ENCODE results near the gene TOP1.
"Not testable (repeated sequence)": the region's sequence is repeated elsewhere in the genome, so short reads cannot be mapped to it uniquely, and the experiment has no call there.

The TOP1 gene

GRCh38 chr20:41003143-41003935 is 25.3 kb upstream of the TOP1 start:
- Histone ChIP-seq H3K9ac (ENCODE audit: low read depth in 1 of 2, low read length in 2 of 2) (peak overlapping the region; percentile 60 to 66), H3K36me3 (ENCODE audit: control insufficient read depth in 1 of 2, insufficient read depth in 2 of 2, low read length in 2 of 2) (no peaks in the 10 kb centered on the region), H3K9me3 (ENCODE audit: control insufficient read depth in 1 of 2, low read length in 2 of 2) (peaks cover 3 to 6% of the 10 kb centered on the region in 2 donors), H3K27me3 (ENCODE audit: control insufficient read depth in 1 of 2, insufficient read depth in 2 of 2, low read length in 2 of 2) (no peaks in the 10 kb centered on the region), H3K27ac (ENCODE audit: low read depth, low read length) (peak overlapping the region; percentile 93), H3K4me3 (ENCODE audit: low read depth in 1 of 2, low read length in 2 of 2) (peak overlapping the region; percentile 50 to 64), H3K4me1 (ENCODE audit: control insufficient read depth in 1 of 2, insufficient read depth in 2 of 2, low read length in 2 of 2) (peaks cover 43 to 45% of the 10 kb centered on the region in 2 donors)

- not testable (repeated sequence) for H3K36me3 ChIP-seq (ENCODE audit: control insufficient read depth in 1 of 2, insufficient read depth in 2 of 2, low read length in 2 of 2); H3K9me3 ChIP-seq (ENCODE audit: control insufficient read depth in 1 of 2, low read length in 2 of 2); H3K27me3 ChIP-seq (ENCODE audit: control insufficient read depth in 1 of 2, insufficient read depth in 2 of 2, low read length in 2 of 2)
- H3K27ac ChIP-seq (ENCODE audit: low read depth, low read length), result peak overlapping the region; percentile 93
- H3K4me1 ChIP-seq (ENCODE audit: control insufficient read depth in 1 of 2, insufficient read depth in 2 of 2, low read length in 2 of 2), result peaks cover 45 to 46% of the 10 kb centered on the region in 2 donors
- peak overlapping the region; percentile 50 to 64 for H3K4me3 ChIP-seq (ENCODE audit: low read depth in 1 of 2, low read length in 2 of 2)
- H3K9ac ChIP-seq (ENCODE audit: low read depth in 1 of 2, low read length in 2 of 2), result peak overlapping the region; percentile 60 to 66
Measured at GRCh38 chr20:41003936-41004294, 24.7 kb upstream of the TOP1 start.

GRCh38 chr20:41004531-41005360 is 23.9 kb upstream of the TOP1 start:
- Histone ChIP-seq H3K9me3 (ENCODE audit: control insufficient read depth in 1 of 2, low read length in 2 of 2) (peaks cover 3 to 6% of the 10 kb centered on the region in 2 donors), H3K27me3 (ENCODE audit: control insufficient read depth in 1 of 2, insufficient read depth in 2 of 2, low read length in 2 of 2) (no peaks in the 10 kb centered on the region), H3K27ac (ENCODE audit: low read depth, low read length) (peak overlapping the region; percentile 47), H3K9ac (ENCODE audit: low read depth in 1 of 2, low read length in 2 of 2) (peak overlapping the region in 1 of 2 donors; percentile 66), H3K4me1 (ENCODE audit: control insufficient read depth in 1 of 2, insufficient read depth in 2 of 2, low read length in 2 of 2) (peaks cover 45 to 46% of the 10 kb centered on the region in 2 donors), H3K36me3 (ENCODE audit: control insufficient read depth in 1 of 2, insufficient read depth in 2 of 2, low read length in 2 of 2) (no peaks in the 10 kb centered on the region), H3K4me3 (ENCODE audit: low read depth in 1 of 2, low read length in 2 of 2) (no peak overlapping the region)

GRCh38 chr20:41005361-41005729 is 23.3 kb upstream of the TOP1 start:
- H3K27ac ChIP-seq (ENCODE audit: low read depth, low read length), result peak overlapping the region; percentile 47
- peaks cover 45 to 46% of the 10 kb centered on the region in 2 donors for H3K4me1 ChIP-seq (ENCODE audit: control insufficient read depth in 1 of 2, insufficient read depth in 2 of 2, low read length in 2 of 2)
- no peaks in the 10 kb centered on the region for H3K36me3 ChIP-seq (ENCODE audit: control insufficient read depth in 1 of 2, insufficient read depth in 2 of 2, low read length in 2 of 2)
- peak overlapping the region in 1 of 2 donors; percentile 6 for H3K9ac ChIP-seq (ENCODE audit: low read depth in 1 of 2, low read length in 2 of 2)
- peak overlapping the region; percentile 18 to 20 for H3K4me3 ChIP-seq (ENCODE audit: low read depth in 1 of 2, low read length in 2 of 2)
- H3K9me3 ChIP-seq (ENCODE audit: control insufficient read depth in 1 of 2, low read length in 2 of 2), result peaks cover 3 to 6% of the 10 kb centered on the region in 2 donors
- no peaks in the 10 kb centered on the region for H3K27me3 ChIP-seq (ENCODE audit: control insufficient read depth in 1 of 2, insufficient read depth in 2 of 2, low read length in 2 of 2)

- Histone ChIP-seq H3K4me1 (ENCODE audit: control insufficient read depth in 1 of 2, insufficient read depth in 2 of 2, low read length in 2 of 2) (peaks cover 45 to 48% of the 10 kb centered on the region in 2 donors), H3K27ac (ENCODE audit: low read depth, low read length) (peak overlapping the region; percentile 36), H3K27me3 (ENCODE audit: control insufficient read depth in 1 of 2, insufficient read depth in 2 of 2, low read length in 2 of 2) (no peaks in the 10 kb centered on the region), H3K36me3 (ENCODE audit: control insufficient read depth in 1 of 2, insufficient read depth in 2 of 2, low read length in 2 of 2) (no peaks in the 10 kb centered on the region), H3K9ac (ENCODE audit: low read depth in 1 of 2, low read length in 2 of 2) (no peak overlapping the region), H3K9me3 (ENCODE audit: control insufficient read depth in 1 of 2, low read length in 2 of 2) (peaks cover 3 to 6% of the 10 kb centered on the region in 2 donors), H3K4me3 (ENCODE audit: low read depth in 1 of 2, low read length in 2 of 2) (peak overlapping the region in 1 of 2 donors; percentile 18)
Measured at GRCh38 chr20:41006126-41006935, 22.3 kb upstream of the TOP1 start.

DNA sequence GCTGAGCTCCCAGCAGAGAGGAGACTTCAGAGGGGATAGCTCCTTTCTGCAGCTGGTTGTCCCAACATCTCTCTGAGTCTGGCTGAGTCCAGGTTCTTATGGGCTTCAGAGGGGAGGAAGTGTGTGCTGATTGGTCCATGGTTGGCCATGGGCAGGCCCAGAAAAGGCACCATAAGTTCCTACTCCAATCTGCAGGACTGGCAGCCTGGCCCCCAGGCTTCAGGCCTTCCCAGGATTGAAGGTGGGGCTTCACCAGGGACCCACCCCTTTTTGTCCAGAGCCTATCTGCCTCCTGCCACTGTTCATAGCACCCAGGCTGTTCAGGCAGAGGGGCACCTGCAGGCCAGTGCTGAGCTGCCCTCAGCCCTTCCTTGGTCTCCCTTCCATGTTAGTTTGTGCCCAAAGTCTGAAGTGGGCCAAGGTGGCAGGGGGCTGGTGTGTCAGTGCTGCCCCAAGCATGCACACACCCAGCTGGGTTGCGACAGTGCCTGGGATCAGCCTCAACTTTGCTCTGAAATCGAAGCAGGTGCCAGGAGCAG is 21.6 kb upstream of the TOP1 start:
- Histone ChIP-seq H3K4me1 (ENCODE audit: control insufficient read depth in 1 of 2, insufficient read depth in 2 of 2, low read length in 2 of 2) (peaks cover 45 to 50% of the 10 kb centered on the region in 2 donors), H3K9ac (ENCODE audit: low read depth in 1 of 2, low read length in 2 of 2) (no peak overlapping the region)

DNA sequence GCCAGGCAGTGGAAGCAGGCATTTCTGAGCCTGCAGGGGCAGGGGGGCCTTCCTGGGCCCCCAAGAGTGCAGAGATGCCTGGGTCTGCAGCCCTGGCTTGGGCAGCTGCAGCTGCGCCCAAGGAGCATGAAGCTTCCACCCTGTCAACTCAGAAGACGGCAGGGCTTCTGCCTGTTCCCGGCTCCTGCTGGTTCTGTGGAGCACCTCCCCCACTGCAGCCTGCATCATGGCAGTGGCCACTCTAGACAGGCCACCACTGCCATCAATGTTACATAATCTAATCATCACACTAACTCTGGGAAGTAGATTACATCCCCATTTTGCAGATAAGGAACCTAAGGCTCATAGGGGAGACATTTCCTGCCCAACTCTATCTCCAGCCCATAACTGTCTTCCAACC is 21.1 kb upstream of the TOP1 start:
- peaks cover 3 to 6% of the 10 kb centered on the region in 2 donors for H3K9me3 ChIP-seq (ENCODE audit: control insufficient read depth in 1 of 2, low read length in 2 of 2)
- no peaks in the 10 kb centered on the region for H3K27me3 ChIP-seq (ENCODE audit: control insufficient read depth in 1 of 2, insufficient read depth in 2 of 2, low read length in 2 of 2)
- H3K27ac ChIP-seq (ENCODE audit: low read depth, low read length), result no peak overlapping the region
- H3K36me3 ChIP-seq (ENCODE audit: control insufficient read depth in 1 of 2, insufficient read depth in 2 of 2, low read length in 2 of 2), result no peaks in the 10 kb centered on the region
- no peak overlapping the region for H3K4me3 ChIP-seq (ENCODE audit: low read depth in 1 of 2, low read length in 2 of 2)
- no peak overlapping the region for H3K9ac ChIP-seq (ENCODE audit: low read depth in 1 of 2, low read length in 2 of 2)
- H3K4me1 ChIP-seq (ENCODE audit: control insufficient read depth in 1 of 2, insufficient read depth in 2 of 2, low read length in 2 of 2), result peaks cover 45 to 52% of the 10 kb centered on the region in 2 donors

More for the DNA sequence above, 21.6 kb upstream of the TOP1 start:
- Histone ChIP-seq H3K27me3 (ENCODE audit: control insufficient read depth in 1 of 2, insufficient read depth in 2 of 2, low read length in 2 of 2) (no peaks in the 10 kb centered on the region), H3K9me3 (ENCODE audit: control insufficient read depth in 1 of 2, low read length in 2 of 2) (peaks cover 3 to 6% of the 10 kb centered on the region in 2 donors), H3K36me3 (ENCODE audit: control insufficient read depth in 1 of 2, insufficient read depth in 2 of 2, low read length in 2 of 2) (no peaks in the 10 kb centered on the region), H3K4me3 (ENCODE audit: low read depth in 1 of 2, low read length in 2 of 2) (no peak overlapping the region), H3K27ac (ENCODE audit: low read depth, low read length) (no peak overlapping the region)

DNA sequence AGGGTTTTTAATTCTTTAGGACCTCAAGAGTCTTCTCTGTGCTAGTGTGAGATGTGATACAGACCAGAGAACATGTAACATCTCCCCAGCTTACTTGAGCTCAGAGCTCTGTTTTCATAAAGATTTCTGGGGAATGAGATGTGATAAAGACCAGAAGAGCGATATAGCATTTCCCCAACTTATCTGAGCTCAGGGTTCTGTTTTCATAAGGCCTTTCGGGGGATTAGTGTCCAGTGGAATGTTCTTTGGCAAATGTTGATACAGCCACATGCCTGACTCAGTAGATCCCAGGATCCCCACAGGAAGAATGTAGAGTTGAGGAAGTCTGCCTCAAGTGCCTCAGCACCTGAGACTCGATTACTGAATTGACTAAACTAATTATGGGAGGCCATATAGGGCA is 18.7 kb upstream of the TOP1 start:
- Histone ChIP-seq H3K9ac (ENCODE audit: low read depth in 1 of 2, low read length in 2 of 2) (no peak overlapping the region), H3K9me3 (ENCODE audit: control insufficient read depth in 1 of 2, low read length in 2 of 2) (peaks cover 3 to 6% of the 10 kb centered on the region in 2 donors), H3K4me3 (ENCODE audit: low read depth in 1 of 2, low read length in 2 of 2) (no peak overlapping the region), H3K36me3 (ENCODE audit: control insufficient read depth in 1 of 2, insufficient read depth in 2 of 2, low read length in 2 of 2) (no peaks in the 10 kb centered on the region), H3K27me3 (ENCODE audit: control insufficient read depth in 1 of 2, insufficient read depth in 2 of 2, low read length in 2 of 2) (no peaks in the 10 kb centered on the region), H3K4me1 (ENCODE audit: control insufficient read depth in 1 of 2, insufficient read depth in 2 of 2, low read length in 2 of 2) (peaks cover 27 to 33% of the 10 kb centered on the region in 2 donors), H3K27ac (ENCODE audit: low read depth, low read length) (no peak overlapping the region)

DNA sequence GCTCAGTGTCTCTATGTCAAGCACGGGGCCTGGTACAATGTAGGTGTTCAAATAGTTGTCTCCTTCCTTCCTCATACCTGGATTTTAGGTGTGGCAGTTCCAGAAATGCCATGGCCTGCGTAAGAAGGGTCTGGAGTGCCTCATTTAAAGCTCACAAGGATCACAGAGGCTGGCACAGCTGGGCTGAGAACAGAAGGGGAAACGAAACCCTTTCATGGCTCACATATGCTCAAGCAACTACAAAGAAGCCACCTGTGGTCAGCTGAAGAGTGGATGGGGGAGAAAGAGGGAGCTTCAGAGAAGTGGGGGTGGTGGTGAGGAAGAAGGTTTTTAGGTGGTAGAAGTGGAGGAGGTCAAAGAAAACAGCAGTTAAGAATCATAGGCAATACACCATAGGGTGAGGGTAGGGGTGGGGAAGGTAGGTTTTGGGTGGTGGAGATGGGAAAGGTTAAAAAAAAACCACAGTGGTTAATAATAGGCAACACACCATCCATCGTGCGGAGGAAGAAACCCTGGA is 17.0 kb upstream of the TOP1 start:
- H3K9me3 ChIP-seq (ENCODE audit: control insufficient read depth in 1 of 2, low read length in 2 of 2), result peaks cover 1 to 2% of the 10 kb centered on the region in 2 donors
- no peaks in the 10 kb centered on the region for H3K27me3 ChIP-seq (ENCODE audit: control insufficient read depth in 1 of 2, insufficient read depth in 2 of 2, low read length in 2 of 2)
- no peak overlapping the region for H3K27ac ChIP-seq (ENCODE audit: low read depth, low read length)
- H3K9ac ChIP-seq (ENCODE audit: low read depth in 1 of 2, low read length in 2 of 2), result no peak overlapping the region
- no peak overlapping the region for H3K4me3 ChIP-seq (ENCODE audit: low read depth in 1 of 2, low read length in 2 of 2)
- peaks cover 12 to 19% of the 10 kb centered on the region in 2 donors for H3K4me1 ChIP-seq (ENCODE audit: control insufficient read depth in 1 of 2, insufficient read depth in 2 of 2, low read length in 2 of 2)
- no peaks in the 10 kb centered on the region for H3K36me3 ChIP-seq (ENCODE audit: control insufficient read depth in 1 of 2, insufficient read depth in 2 of 2, low read length in 2 of 2)

All from duodenal mucosa (tissue), 2 donors.